ENCODE data around the gene CSF1.

- TF ChIP-seq CTCF (IDR thresholded peaks at IDR 0.05 in 2 of 3, conservative IDR thresholded peaks at IDR 0.05 in 1 of 3; ENCODE audit: borderline replicate concordance in 1 of 3, insufficient read depth in 1 of 3, low read depth in 2 of 3, low read length in 2 of 3) (no peak), REST (IDR thresholded peaks at IDR 0.05; ENCODE audit: low read depth) (no peak), ZNF274 (IDR thresholded peaks at IDR 0.05; ENCODE audit: low read depth, low read length) (no peak), TCF7L2 (IDR thresholded peaks at IDR 0.05; ENCODE audit: borderline replicate concordance, extremely low read depth, insufficient read depth, insufficient read length) (no peak)
These were observed 36.2 kb upstream of the CSF1 start for GRCh38 chr1:109874445-109874844.
